Measurements from ENCODE around the gene TBC1D5.

DNA sequence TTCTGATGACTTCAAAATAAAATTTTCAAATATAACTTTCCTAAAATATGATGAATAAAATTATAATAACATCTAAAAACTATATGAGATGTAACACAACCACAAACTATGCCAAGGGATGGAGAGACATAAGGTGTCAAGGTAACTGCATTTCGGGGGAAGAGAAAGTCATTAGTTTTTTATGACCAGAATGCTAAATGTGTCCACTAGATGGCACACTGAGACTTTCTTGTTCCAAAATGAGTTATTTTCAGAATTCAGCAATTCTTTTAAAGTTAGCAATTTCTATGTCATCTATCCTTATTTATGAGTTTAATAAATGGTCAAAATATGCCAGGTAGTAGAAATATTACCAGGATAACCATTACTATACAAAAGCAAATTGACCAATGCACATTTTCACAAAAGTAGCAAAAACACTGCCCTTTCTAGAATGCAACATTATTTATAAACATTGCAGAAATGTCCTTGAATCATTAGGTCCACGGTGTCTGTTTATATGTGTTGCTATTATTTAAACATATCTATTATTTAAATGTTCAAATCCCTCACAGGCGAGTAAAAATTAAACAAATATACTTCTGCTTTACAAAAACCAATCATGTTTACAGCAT is 483.5 kb downstream of the TBC1D5 start:
- TF ChIP-seq RAD21 (conservative IDR thresholded peaks at IDR 0.05 in 1 of 2, IDR thresholded peaks at IDR 0.05 in 1 of 2) (peak; percentile 75 to 78), FOSB (CRISPR knock-in tag; IDR thresholded peaks at IDR 0.05) (no peak), HOXB13 (CRISPR knock-in tag; IDR thresholded peaks at IDR 0.05; ENCODE audit: low read depth) (no peak), POLR2A (IDR thresholded peaks at IDR 0.05; ENCODE audit: low read length) (no peak), EP300 (IDR thresholded peaks at IDR 0.05) (no peak), KDM1A (IDR thresholded peaks at IDR 0.05; ENCODE audit: low read depth) (no peak), MAFK (IDR thresholded peaks at IDR 0.05; ENCODE audit: partially characterized antibody) (peak; percentile 49), ZC3H11A (IDR thresholded peaks at IDR 0.05) (no peak), JUN (IDR thresholded peaks at IDR 0.05) (no peak), CHD4 (IDR thresholded peaks at IDR 0.05; ENCODE audit: borderline replicate concordance) (no peak)
- TF ChIP-seq, protein P1, sequence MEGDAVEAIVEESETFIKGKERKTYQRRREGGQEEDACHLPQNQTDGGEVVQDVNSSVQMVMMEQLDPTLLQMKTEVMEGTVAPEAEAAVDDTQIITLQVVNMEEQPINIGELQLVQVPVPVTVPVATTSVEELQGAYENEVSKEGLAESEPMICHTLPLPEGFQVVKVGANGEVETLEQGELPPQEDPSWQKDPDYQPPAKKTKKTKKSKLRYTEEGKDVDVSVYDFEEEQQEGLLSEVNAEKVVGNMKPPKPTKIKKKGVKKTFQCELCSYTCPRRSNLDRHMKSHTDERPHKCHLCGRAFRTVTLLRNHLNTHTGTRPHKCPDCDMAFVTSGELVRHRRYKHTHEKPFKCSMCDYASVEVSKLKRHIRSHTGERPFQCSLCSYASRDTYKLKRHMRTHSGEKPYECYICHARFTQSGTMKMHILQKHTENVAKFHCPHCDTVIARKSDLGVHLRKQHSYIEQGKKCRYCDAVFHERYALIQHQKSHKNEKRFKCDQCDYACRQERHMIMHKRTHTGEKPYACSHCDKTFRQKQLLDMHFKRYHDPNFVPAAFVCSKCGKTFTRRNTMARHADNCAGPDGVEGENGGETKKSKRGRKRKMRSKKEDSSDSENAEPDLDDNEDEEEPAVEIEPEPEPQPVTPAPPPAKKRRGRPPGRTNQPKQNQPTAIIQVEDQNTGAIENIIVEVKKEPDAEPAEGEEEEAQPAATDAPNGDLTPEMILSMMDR (IDR thresholded peaks at IDR 0.05): peak; percentile 83
- TF ChIP-seq, protein P2, sequence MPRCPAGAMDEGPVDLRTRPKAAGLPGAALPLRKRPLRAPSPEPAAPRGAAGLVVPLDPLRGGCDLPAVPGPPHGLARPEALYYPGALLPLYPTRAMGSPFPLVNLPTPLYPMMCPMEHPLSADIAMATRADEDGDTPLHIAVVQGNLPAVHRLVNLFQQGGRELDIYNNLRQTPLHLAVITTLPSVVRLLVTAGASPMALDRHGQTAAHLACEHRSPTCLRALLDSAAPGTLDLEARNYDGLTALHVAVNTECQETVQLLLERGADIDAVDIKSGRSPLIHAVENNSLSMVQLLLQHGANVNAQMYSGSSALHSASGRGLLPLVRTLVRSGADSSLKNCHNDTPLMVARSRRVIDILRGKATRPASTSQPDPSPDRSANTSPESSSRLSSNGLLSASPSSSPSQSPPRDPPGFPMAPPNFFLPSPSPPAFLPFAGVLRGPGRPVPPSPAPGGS (IDR thresholded peaks at IDR 0.05): no peak
- TF ChIP-seq, protein P3, sequence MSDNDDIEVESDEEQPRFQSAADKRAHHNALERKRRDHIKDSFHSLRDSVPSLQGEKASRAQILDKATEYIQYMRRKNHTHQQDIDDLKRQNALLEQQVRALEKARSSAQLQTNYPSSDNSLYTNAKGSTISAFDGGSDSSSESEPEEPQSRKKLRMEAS (IDR thresholded peaks at IDR 0.05): no peak

All from A549 (cell line).